LHCN-M2 (cell line): Measurements from ENCODE around the gene ADD1. TPM values are rescaled to one million over a fixed set of nuclear protein-coding genes. Genes with fewer than 3 reads are reported as not detected.
"Not testable (repeated sequence)": the region's sequence is repeated elsewhere in the genome, so short reads cannot be mapped to it uniquely, and the experiment has no call there.

Source experiments
- DNase-seq: peaks from one replicate; pipeline ENCODE4 v3.0.0-alpha.2; 2012; ENCODE audit warnings: low read depth
- total RNA-seq: library from RNA; depleted of rRNA; stranded (reverse); fragments of >200 nt; gene quantifications from 2 replicates; pipeline ENCODE4 v1.2.3, GENCODE V29; 2014

The ADD1 gene
- total RNA-seq, 1 experiment from 2014 or later: 142 TPM

DNA sequence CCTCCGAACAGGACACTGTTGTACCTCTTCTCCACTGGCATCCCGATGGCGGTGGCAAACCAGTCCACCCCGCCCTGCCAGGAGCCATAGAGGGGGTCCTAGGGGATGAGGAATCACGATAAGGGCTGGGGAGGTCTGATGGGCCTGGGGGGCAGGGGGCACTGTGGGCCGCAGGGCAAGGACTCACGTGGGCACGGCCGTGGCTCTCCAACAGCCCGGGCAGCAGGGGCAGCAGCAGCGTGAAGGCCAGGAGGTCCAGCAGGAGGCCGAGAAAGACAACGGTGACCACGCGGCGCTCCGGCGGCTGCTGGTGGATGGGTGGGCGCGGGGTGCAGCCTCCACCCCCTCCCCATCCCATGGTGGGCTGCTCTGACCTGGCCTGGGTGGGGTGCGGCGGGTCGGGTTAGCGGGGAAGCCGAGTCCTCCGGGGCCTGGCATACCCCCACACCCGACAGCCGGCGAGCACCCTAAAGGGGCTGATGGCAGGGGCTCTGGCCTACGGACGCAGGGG is 90.0 kb downstream of the ADD1 start:
- no peak for DNase-seq

DNA sequence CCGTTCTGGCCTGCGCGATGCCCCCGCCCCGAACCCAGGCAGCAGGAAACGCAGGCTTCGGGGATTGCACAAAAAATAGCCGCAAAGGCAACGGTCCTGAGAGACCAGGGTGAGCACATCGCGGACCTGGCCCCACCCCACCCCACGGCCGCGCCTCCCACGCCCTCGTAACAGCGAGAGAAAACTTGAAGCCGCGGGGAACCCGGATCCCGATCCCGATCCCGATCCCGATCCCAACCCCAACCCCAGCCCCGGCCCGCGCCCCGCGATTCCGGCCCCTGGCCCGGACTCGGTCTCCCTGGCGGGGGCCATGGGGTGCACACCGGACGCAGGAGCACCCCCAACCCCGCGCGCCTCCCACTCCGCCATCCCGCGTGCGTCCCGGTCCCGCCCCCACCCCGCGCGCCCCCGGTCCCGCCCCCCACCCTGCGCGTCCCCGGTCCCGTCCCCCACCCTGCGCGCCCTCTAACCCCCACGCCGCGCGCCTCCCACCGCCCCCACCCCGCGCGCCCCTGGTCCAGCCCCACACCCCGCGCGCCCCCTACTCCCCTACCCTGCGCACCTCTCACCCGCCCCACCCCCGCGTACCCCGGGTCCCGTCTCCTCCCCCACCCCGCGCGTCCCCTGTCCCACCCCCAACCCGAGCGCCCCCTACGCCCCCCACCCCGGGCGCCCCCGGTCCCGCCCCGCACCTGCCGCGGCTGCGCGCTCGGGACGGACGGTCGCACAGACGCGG is 90.6 kb downstream of the ADD1 start:
- peak; percentile 57 for DNase-seq

GRCh38 chr4:2934813-2935761 is 91.4 kb downstream of the ADD1 start:
- DNase-seq: peak; percentile 82

- DNase-seq: no peak
Observed at GRCh38 chr4:2935762-2936743, 92.4 kb downstream of the ADD1 start.

GRCh38 chr4:2936773-2937145 is 93.1 kb downstream of the ADD1 start:
- peak; percentile 80 for DNase-seq

DNA sequence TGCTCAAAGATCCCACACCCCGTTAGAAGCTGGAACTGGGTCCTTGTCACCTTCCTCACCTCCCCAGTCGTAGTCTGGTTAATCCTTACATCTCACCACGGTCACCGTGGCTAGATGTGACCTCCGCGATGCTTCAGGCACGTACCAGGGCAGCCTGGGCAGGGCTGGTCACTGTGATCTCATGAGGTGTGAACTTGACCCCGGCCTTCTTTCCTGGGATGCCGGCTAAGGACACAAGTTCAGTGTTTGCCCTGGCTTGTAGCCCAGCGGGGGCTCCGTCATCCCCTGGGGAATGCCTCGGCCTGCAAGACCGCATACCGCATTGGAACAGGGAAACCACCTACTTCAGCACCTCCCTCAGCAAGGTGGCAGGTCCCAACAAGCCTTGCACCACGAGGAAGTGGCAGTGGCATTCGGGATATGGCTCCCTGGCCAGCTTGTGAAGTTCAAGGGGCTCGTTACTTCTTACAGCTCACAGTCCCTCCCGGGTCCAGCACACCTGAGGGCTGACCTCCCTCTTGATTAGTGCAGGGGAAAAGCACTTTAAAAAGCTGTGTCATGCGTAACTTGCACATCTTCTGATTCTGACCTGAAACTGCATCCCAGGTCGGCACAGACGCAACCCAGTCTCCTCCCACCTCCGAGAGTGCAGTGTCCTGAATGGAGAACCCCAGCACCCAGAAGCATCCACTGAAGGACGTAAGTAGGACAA is 93.7 kb downstream of the ADD1 start:
- no peak for DNase-seq

GRCh38 chr4:2937986-2938385 is 94.3 kb downstream of the ADD1 start:
- DNase-seq: no peak

DNA sequence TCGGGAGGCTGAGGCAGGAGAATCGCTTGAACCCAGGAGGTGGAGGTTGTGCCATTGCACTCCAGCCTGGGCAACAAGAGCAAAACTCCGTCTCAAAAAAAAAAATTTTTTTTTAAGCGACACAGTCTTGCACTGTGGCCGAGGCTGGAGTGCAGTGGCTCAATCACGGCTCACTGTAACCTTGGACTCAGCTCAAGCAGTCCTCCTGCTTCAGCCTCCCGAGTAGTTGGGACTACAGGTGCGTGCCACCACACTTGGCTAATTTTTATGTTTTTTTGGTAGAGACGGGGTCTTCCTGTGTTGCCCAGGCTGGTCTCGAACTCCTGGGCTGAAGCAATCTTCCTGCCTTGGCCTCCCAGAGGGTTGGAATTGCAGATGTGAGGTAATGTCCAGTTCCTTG is 94.8 kb downstream of the ADD1 start:
- DNase-seq: not testable (repeated sequence)

DNA sequence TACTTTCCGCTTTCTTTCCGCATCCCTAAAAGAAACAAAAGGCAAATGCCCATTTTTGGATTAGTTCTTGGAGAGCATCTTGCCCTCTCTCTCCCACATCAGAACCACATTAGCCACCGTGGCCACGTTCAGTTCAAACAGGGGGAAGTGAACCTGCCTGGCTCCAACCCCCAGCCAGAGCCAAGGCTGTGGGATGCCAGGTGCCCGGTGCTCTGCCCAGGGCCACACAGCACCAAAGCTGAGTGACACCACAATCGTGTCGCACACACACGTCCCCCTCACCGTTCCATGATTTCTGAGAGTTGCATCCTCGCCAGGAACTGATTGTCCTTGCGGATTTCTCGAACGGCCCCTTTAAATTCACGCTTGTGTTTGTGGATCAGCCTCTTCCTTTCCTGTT is 95.3 kb downstream of the ADD1 start:
- no peak for DNase-seq

GRCh38 chr4:2939383-2940243 is 96.0 kb downstream of the ADD1 start:
- DNase-seq: no peak

GRCh38 chr4:2940267-2941137 is 96.9 kb downstream of the ADD1 start:
- no peak for DNase-seq

GRCh38 chr4:2941138-2942036 is 97.7 kb downstream of the ADD1 start:
- DNase-seq: no peak

GRCh38 chr4:2942037-2942531 is 98.4 kb downstream of the ADD1 start:
- DNase-seq: no peak

DNA sequence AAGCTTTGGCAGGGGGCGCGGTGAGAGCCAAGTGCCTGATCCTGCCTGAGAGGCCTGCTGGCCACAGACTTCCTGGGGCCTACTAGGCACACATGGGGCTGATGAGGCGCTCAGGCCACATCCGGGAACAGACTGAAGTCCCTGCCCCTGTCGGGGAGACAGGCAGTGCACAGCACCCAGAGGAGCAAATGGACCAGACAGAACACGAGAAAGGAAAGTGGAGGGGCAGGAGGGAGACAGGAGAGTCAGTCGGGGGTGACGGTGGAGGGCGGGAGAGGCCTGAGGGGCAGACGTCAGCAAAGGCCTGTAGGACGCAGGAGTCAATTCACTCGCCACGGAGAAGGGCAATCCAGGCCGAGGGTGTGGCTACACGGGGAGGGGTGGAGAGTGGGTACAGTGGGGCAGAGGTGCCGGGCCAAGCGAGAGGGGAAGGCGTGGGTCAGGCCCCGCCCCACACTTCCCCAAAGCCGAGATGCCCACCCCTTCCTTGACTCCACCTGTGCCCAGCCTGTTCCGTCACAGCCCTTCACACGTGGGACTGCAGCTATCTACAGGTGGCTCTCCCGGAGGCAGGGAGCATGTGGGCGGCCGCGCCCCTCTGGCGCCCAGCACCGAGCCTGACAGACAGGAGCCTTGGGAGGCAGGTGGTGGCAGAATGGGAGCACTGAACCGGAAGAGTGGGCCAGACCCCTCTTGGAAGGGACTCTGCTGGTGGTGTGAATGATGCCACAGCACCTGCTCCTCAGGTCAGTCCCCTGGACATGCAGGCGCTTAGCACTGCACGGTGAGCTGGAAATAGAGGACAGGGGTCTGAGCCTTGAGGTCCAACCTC is 99.1 kb downstream of the ADD1 start:
- DNase-seq: no peak

- DNase-seq: no peak
Observed at GRCh38 chr4:2943364-2944090, 99.9 kb downstream of the ADD1 start.

GRCh38 chr4:2944091-2944482 is 100.4 kb downstream of the ADD1 start:
- DNase-seq: no peak
